Measurements from ENCODE around the gene CGAS.

DNA sequence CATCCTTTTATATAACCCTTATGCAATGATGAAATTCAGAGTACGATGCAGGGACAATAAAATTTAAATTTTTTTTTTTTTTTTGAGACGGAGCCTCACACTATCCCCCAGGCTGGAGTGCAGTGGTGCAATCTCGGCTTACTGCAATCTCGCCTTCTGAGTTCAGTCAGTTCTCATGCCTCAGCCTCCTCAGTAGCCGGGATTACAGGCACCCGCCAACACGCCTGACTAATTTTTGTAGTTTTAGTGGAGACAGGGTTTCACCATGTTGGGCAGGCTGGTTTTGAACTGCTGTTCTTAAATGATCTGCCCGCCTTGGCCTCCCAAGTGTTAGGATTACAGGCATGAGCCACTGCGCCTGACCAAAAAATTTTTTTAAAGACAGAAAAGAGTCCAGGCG lies 24.6 kb upstream of the CGAS start:
- TF ChIP-seq POLR2A (IDR thresholded peaks at IDR 0.05; ENCODE audit: extremely low read depth, insufficient read length) = no peak
- TF ChIP-seq, protein P1, sequence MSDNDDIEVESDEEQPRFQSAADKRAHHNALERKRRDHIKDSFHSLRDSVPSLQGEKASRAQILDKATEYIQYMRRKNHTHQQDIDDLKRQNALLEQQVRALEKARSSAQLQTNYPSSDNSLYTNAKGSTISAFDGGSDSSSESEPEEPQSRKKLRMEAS (IDR thresholded peaks at IDR 0.05; ENCODE audit: low read depth, low read length) = no peak

Measured in NB4 (cell line).